ENCODE measurements around the gene ZNF107. TPM values are rescaled to one million over a fixed set of nuclear protein-coding genes. Genes with fewer than 3 reads are reported as not detected.

The ZNF107 gene
- total and polyA plus RNA-seq, 2 of the 13 experiments (the other 11 are each of a cell fraction or from before 2014, with no cell fraction given) = 2.5 to 5.4 TPM

- WGBS (ENCODE audit: low lambda C conversion rate) = 8% methylated on average over 1 of the region's 1 CpG
- Histone ChIP-seq H3K27me3 (ENCODE audit: control insufficient read depth in 1 of 2, insufficient read depth in 2 of 2, low read length in 2 of 2) (no peaks in the 10 kb centered on the region), H3K4me3 (replicated peaks in 1 of 3; ENCODE audit: insufficient read depth in 1 of 3, low read depth in 2 of 3, low read length in 3 of 3) (no peak overlapping the region), H3K27ac (ENCODE audit: extremely low read length, insufficient read depth, low read length) (no peak overlapping the region), H3K79me2 (ENCODE audit: insufficient read depth, low read length) (no peaks in the 10 kb centered on the region), H4K20me1 (ENCODE audit: insufficient read depth, low read length) (no peaks in the 10 kb centered on the region), H3K36me3 (replicated peaks in 1 of 2; ENCODE audit: control insufficient read depth in 1 of 2, insufficient read depth in 2 of 2, low read length in 2 of 2) (no peaks in the 10 kb centered on the region), H3K4me2 (ENCODE audit: low read depth, low read length) (no peak overlapping the region), H3K4me1 (ENCODE audit: insufficient read depth, low read length) (peaks cover 38% of the 10 kb centered on the region), H2AFZ (ENCODE audit: low read length) (no peak overlapping the region), H3K9me3 (ENCODE audit: low read length) (no peaks in the 10 kb centered on the region; the same call in 1 of the 2 replicates), H3K9ac (ENCODE audit: insufficient read depth, low read depth, low read length) (no peak overlapping the region)
- intact Hi-C loops (cut with micrococcal nuclease; ENCODE audit: unreplicated experiment) (no loop called here), in situ Hi-C loops (cut with HindIII; ENCODE audit: extremely low pct_ligation_motif_present, low pct_unique_long_range_greater_than_20kb) (no loop called here)
- DNase-seq (ENCODE audit: low spot score) = no peak
- CTCF ChIA-PET (ENCODE audit: low intra/inter-chr PET ratio, low total read pairs) = no interaction called here
- TF ChIP-seq ZNF577 (CRISPR knock-in tag; IDR thresholded peaks at IDR 0.05; ENCODE audit: borderline replicate concordance, low read depth) (no peak), CEBPB (IDR thresholded peaks at IDR 0.05; ENCODE audit: borderline replicate concordance, low read depth, low read length) (peak; percentile 72)
- ATAC-seq = no peak
- POLR2A ChIA-PET = no interaction called here
- FAIRE-seq = no peak
- BruUV-seq (replicated peaks) = no TSS peak
Measured at GRCh38 chr7:64632029-64632428, 33.9 kb upstream of the ZNF107 start.

- Histone ChIP-seq H3K79me2 (ENCODE audit: insufficient read depth, low read length) (no peaks in the 10 kb centered on the region), H3K9ac (ENCODE audit: insufficient read depth, low read depth, low read length) (no peak overlapping the region), H3K4me3 (replicated peaks in 1 of 3; ENCODE audit: insufficient read depth in 1 of 3, low read depth in 2 of 3, low read length in 3 of 3) (no peak overlapping the region), H4K20me1 (ENCODE audit: insufficient read depth, low read length) (no peaks in the 10 kb centered on the region), H3K36me3 (replicated peaks in 1 of 2; ENCODE audit: control insufficient read depth in 1 of 2, insufficient read depth in 2 of 2, low read length in 2 of 2) (no peaks in the 10 kb centered on the region), H3K27me3 (ENCODE audit: control insufficient read depth in 1 of 2, insufficient read depth in 2 of 2, low read length in 2 of 2) (no peaks in the 10 kb centered on the region), H3K4me2 (ENCODE audit: low read depth, low read length) (no peak overlapping the region), H3K9me3 (ENCODE audit: low read length) (no peaks in the 10 kb centered on the region; the same call in 1 of the 2 replicates), H2AFZ (ENCODE audit: low read length) (no peak overlapping the region), H3K27ac (ENCODE audit: extremely low read length, insufficient read depth, low read length) (no peak overlapping the region), H3K4me1 (ENCODE audit: insufficient read depth, low read length) (peaks cover 30% of the 10 kb centered on the region)
- DNase-seq (ENCODE audit: low spot score) = no peak
- in situ Hi-C loops (cut with HindIII; ENCODE audit: extremely low pct_ligation_motif_present, low pct_unique_long_range_greater_than_20kb) = no loop called here
- WGBS (ENCODE audit: low lambda C conversion rate) = 5% methylated on average over 3 of the region's 3 CpGs
- intact Hi-C loops (cut with micrococcal nuclease; ENCODE audit: unreplicated experiment) = no loop called here
- no peak for ATAC-seq
- BruUV-seq (replicated peaks) = no TSS peak
- TF ChIP-seq, protein P1, sequence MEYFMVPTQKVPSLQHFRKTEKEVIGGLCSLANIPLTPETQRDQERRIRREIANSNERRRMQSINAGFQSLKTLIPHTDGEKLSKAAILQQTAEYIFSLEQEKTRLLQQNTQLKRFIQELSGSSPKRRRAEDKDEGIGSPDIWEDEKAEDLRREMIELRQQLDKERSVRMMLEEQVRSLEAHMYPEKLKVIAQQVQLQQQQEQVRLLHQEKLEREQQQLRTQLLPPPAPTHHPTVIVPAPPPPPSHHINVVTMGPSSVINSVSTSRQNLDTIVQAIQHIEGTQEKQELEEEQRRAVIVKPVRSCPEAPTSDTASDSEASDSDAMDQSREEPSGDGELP (IDR thresholded peaks at IDR 0.05; ENCODE audit: borderline replicate concordance, low read depth) = no peak
- TF ChIP-seq CEBPB (IDR thresholded peaks at IDR 0.05; ENCODE audit: borderline replicate concordance, low read depth, low read length) = peak; percentile 62
- ChIA-PET CTCF (ENCODE audit: low intra/inter-chr PET ratio, low total read pairs) (no interaction called here), POLR2A (no interaction called here)
- no peak for FAIRE-seq
Measured at GRCh38 chr7:64633401-64633800, 32.5 kb upstream of the ZNF107 start.
